ENCODE data around the gene CHRNG.

The CHRNG gene

DNA sequence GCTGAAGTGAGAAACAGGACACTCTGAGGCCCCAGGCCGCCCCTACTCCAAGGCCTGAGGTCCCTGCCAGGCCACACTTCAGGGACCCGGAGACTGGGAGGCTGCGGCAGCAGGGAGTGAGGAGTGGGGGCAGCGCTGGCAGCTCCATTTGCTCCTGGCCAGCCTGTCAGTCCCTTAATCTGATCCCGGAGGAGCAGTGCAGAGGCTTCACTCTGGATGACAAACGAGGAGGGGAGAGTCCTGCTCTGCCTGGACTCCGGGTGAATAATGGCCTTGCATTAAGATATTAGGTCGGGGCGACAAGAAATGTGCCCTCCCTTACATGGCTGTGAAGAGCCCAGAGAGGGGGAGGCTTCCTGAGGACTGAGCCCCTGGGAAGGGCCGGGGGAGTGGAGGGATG lies 33.6 kb upstream of the CHRNG start:
- CTCF ChIA-PET = no interaction called here

DNA sequence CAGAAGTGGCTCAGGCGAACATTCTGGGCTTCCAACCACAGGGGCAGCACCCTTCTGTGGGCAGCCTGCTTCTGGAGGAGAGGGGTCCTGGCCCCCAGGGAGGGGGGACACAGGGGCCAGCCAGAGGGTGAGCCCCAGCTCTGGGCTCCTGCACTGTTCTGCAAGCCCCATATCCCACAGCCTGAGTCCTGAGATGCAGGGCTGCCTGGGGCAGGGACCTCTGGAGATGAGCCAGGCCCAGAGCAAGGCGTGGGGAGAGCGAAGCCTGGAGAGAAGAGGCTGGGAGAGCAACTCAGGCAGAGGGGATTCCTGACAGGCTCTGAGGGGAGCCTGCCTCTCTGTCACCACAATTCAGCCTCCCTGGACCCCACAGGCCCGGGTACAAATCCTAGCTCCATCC lies 32.8 kb upstream of the CHRNG start:
- CTCF ChIA-PET = interaction anchor here (0.5 kb wide), 1 partner anchor 605 kb away, joined by 3 read pairs; no protein-coding TSS in a partner anchor
- POLR2A ChIA-PET = no interaction called here
- H3K4me3 ChIP-seq (ENCODE audit: low read depth, low read length) = no peak overlapping the region
- H3K36me3 ChIP-seq (ENCODE audit: control insufficient read depth in 2 of 2, insufficient read depth in 1 of 2, low read length in 2 of 2) = no peaks in the 10 kb centered on the region
- no peaks in the 10 kb centered on the region for H3K4me1 ChIP-seq (ENCODE audit: control insufficient read depth, insufficient read depth, low read length)
- no peaks in the 10 kb centered on the region for H3K9me3 ChIP-seq (ENCODE audit: control insufficient read depth, insufficient read depth, low read depth, low read length)
- no peak overlapping the region for H3K27ac ChIP-seq (ENCODE audit: extremely low read depth, low read depth, low read length)
- TF ChIP-seq, protein P1, sequence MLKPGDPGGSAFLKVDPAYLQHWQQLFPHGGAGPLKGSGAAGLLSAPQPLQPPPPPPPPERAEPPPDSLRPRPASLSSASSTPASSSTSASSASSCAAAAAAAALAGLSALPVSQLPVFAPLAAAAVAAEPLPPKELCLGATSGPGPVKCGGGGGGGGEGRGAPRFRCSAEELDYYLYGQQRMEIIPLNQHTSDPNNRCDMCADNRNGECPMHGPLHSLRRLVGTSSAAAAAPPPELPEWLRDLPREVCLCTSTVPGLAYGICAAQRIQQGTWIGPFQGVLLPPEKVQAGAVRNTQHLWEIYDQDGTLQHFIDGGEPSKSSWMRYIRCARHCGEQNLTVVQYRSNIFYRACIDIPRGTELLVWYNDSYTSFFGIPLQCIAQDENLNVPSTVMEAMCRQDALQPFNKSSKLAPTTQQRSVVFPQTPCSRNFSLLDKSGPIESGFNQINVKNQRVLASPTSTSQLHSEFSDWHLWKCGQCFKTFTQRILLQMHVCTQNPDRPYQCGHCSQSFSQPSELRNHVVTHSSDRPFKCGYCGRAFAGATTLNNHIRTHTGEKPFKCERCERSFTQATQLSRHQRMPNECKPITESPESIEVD (tag by site-specific recombination; IDR thresholded peaks at IDR 0.05) = no peak
- TF ChIP-seq OSR2 (tag by site-specific recombination; IDR thresholded peaks at IDR 0.05) = no peak
- TF ChIP-seq ZNF776 (tag by site-specific recombination; IDR thresholded peaks at IDR 0.05; ENCODE audit: borderline replicate concordance) = no peak
- TF ChIP-seq ZNF248 (tag by site-specific recombination; IDR thresholded peaks at IDR 0.05) = no peak
- no peak for TF ChIP-seq ZXDB (tag by site-specific recombination; IDR thresholded peaks at IDR 0.05)
- no peak for TF ChIP-seq ZNF350 (tag by site-specific recombination; IDR thresholded peaks at IDR 0.05)
- no peak for TF ChIP-seq YY1 (tag by site-specific recombination; IDR thresholded peaks at IDR 0.05)
- no peak for TF ChIP-seq ZNF549 (tag by site-specific recombination; IDR thresholded peaks at IDR 0.05)
- TF ChIP-seq, protein P2, sequence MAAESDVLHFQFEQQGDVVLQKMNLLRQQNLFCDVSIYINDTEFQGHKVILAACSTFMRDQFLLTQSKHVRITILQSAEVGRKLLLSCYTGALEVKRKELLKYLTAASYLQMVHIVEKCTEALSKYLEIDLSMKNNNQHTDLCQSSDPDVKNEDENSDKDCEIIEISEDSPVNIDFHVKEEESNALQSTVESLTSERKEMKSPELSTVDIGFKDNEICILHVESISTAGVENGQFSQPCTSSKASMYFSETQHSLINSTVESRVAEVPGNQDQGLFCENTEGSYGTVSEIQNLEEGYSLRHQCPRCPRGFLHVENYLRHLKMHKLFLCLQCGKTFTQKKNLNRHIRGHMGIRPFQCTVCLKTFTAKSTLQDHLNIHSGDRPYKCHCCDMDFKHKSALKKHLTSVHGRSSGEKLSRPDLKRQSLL (tag by site-specific recombination; IDR thresholded peaks at IDR 0.05) = no peak
- TF ChIP-seq, protein P3, sequence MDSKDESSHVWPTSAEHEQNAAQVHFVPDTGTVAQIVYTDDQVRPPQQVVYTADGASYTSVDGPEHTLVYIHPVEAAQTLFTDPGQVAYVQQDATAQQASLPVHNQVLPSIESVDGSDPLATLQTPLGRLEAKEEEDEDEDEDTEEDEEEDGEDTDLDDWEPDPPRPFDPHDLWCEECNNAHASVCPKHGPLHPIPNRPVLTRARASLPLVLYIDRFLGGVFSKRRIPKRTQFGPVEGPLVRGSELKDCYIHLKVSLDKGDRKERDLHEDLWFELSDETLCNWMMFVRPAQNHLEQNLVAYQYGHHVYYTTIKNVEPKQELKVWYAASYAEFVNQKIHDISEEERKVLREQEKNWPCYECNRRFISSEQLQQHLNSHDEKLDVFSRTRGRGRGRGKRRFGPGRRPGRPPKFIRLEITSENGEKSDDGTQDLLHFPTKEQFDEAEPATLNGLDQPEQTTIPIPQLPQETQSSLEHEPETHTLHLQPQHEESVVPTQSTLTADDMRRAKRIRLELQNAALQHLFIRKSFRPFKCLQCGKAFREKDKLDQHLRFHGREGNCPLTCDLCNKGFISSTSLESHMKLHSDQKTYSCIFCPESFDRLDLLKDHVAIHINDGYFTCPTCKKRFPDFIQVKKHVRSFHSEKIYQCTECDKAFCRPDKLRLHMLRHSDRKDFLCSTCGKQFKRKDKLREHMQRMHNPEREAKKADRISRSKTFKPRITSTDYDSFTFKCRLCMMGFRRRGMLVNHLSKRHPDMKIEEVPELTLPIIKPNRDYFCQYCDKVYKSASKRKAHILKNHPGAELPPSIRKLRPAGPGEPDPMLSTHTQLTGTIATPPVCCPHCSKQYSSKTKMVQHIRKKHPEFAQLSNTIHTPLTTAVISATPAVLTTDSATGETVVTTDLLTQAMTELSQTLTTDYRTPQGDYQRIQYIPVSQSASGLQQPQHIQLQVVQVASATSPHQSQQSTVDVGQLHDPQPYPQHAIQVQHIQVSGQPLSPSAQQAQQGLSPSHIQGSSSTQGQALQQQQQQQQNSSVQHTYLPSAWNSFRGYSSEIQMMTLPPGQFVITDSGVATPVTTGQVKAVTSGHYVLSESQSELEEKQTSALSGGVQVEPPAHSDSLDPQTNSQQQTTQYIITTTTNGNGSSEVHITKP (tag by site-specific recombination; IDR thresholded peaks at IDR 0.05) = no peak
- TF ChIP-seq ZBTB20 (tag by site-specific recombination; IDR thresholded peaks at IDR 0.05) = no peak
- no peak for TF ChIP-seq ZNF16 (tag by site-specific recombination; IDR thresholded peaks at IDR 0.05; ENCODE audit: low read depth)
- TF ChIP-seq SP2 (tag by site-specific recombination; IDR thresholded peaks at IDR 0.05) = no peak

More for the DNA sequence above, 33.6 kb upstream of the CHRNG start:
- Histone ChIP-seq H3K4me3 (ENCODE audit: low read depth, low read length) (no peak overlapping the region), H3K36me3 (ENCODE audit: control insufficient read depth in 2 of 2, insufficient read depth in 1 of 2, low read length in 2 of 2) (no peaks in the 10 kb centered on the region), H3K27ac (ENCODE audit: extremely low read depth, low read depth, low read length) (no peak overlapping the region), H3K9me3 (ENCODE audit: control insufficient read depth, insufficient read depth, low read depth, low read length) (no peaks in the 10 kb centered on the region), H3K4me1 (ENCODE audit: control insufficient read depth, insufficient read depth, low read length) (no peaks in the 10 kb centered on the region)
- POLR2A ChIA-PET = no interaction called here
- TF ChIP-seq ZNF624 (tag by site-specific recombination; IDR thresholded peaks at IDR 0.05) (no peak), ZNF426 (tag by site-specific recombination; IDR thresholded peaks at IDR 0.05) (no peak), ZNF555 (tag by site-specific recombination; conservative IDR thresholded peaks at IDR 0.05) (no peak), ZNF76 (tag by site-specific recombination; IDR thresholded peaks at IDR 0.05; ENCODE audit: borderline replicate concordance, low read depth) (no peak), ZNF175 (tag by site-specific recombination; IDR thresholded peaks at IDR 0.05) (no peak), ZNF560 (tag by site-specific recombination; IDR thresholded peaks at IDR 0.05; ENCODE audit: borderline replicate concordance) (no peak), ZNF311 (tag by site-specific recombination; IDR thresholded peaks at IDR 0.05; ENCODE audit: borderline replicate concordance) (no peak), ZNF610 (tag by site-specific recombination; IDR thresholded peaks at IDR 0.05; ENCODE audit: borderline replicate concordance) (no peak), ZNF114 (tag by site-specific recombination; IDR thresholded peaks at IDR 0.05) (no peak), ZNF292 (tag by site-specific recombination; IDR thresholded peaks at IDR 0.05; ENCODE audit: borderline replicate concordance, low read depth) (no peak)
- TF ChIP-seq, protein P4, sequence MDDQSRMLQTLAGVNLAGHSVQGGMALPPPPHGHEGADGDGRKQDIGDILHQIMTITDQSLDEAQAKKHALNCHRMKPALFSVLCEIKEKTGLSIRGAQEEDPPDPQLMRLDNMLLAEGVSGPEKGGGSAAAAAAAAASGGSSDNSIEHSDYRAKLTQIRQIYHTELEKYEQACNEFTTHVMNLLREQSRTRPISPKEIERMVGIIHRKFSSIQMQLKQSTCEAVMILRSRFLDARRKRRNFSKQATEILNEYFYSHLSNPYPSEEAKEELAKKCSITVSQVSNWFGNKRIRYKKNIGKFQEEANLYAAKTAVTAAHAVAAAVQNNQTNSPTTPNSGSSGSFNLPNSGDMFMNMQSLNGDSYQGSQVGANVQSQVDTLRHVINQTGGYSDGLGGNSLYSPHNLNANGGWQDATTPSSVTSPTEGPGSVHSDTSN (CRISPR knock-in tag; IDR thresholded peaks at IDR 0.05) = no peak
- TF ChIP-seq, protein P5, sequence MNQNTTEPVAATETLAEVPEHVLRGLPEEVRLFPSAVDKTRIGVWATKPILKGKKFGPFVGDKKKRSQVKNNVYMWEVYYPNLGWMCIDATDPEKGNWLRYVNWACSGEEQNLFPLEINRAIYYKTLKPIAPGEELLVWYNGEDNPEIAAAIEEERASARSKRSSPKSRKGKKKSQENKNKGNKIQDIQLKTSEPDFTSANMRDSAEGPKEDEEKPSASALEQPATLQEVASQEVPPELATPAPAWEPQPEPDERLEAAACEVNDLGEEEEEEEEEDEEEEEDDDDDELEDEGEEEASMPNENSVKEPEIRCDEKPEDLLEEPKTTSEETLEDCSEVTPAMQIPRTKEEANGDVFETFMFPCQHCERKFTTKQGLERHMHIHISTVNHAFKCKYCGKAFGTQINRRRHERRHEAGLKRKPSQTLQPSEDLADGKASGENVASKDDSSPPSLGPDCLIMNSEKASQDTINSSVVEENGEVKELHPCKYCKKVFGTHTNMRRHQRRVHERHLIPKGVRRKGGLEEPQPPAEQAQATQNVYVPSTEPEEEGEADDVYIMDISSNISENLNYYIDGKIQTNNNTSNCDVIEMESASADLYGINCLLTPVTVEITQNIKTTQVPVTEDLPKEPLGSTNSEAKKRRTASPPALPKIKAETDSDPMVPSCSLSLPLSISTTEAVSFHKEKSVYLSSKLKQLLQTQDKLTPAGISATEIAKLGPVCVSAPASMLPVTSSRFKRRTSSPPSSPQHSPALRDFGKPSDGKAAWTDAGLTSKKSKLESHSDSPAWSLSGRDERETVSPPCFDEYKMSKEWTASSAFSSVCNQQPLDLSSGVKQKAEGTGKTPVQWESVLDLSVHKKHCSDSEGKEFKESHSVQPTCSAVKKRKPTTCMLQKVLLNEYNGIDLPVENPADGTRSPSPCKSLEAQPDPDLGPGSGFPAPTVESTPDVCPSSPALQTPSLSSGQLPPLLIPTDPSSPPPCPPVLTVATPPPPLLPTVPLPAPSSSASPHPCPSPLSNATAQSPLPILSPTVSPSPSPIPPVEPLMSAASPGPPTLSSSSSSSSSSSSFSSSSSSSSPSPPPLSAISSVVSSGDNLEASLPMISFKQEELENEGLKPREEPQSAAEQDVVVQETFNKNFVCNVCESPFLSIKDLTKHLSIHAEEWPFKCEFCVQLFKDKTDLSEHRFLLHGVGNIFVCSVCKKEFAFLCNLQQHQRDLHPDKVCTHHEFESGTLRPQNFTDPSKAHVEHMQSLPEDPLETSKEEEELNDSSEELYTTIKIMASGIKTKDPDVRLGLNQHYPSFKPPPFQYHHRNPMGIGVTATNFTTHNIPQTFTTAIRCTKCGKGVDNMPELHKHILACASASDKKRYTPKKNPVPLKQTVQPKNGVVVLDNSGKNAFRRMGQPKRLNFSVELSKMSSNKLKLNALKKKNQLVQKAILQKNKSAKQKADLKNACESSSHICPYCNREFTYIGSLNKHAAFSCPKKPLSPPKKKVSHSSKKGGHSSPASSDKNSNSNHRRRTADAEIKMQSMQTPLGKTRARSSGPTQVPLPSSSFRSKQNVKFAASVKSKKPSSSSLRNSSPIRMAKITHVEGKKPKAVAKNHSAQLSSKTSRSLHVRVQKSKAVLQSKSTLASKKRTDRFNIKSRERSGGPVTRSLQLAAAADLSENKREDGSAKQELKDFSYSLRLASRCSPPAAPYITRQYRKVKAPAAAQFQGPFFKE (tag by site-specific recombination; IDR thresholded peaks at IDR 0.05; ENCODE audit: borderline replicate concordance) = no peak
